ENCODE measurements around the gene GNB1. TPM values are rescaled to one million over a fixed set of nuclear protein-coding genes. Genes with fewer than 3 reads are reported as not detected.
A peak's percentile ranks its signal among the peaks of the same experiment; 100 is the strongest.

Gene GNB1
- total and polyA plus RNA-seq, 9 of the 15 experiments (the other 6 are each of a cell fraction or from before 2014, with no cell fraction given): 34.3 to 388 (median 114) TPM

DNA sequence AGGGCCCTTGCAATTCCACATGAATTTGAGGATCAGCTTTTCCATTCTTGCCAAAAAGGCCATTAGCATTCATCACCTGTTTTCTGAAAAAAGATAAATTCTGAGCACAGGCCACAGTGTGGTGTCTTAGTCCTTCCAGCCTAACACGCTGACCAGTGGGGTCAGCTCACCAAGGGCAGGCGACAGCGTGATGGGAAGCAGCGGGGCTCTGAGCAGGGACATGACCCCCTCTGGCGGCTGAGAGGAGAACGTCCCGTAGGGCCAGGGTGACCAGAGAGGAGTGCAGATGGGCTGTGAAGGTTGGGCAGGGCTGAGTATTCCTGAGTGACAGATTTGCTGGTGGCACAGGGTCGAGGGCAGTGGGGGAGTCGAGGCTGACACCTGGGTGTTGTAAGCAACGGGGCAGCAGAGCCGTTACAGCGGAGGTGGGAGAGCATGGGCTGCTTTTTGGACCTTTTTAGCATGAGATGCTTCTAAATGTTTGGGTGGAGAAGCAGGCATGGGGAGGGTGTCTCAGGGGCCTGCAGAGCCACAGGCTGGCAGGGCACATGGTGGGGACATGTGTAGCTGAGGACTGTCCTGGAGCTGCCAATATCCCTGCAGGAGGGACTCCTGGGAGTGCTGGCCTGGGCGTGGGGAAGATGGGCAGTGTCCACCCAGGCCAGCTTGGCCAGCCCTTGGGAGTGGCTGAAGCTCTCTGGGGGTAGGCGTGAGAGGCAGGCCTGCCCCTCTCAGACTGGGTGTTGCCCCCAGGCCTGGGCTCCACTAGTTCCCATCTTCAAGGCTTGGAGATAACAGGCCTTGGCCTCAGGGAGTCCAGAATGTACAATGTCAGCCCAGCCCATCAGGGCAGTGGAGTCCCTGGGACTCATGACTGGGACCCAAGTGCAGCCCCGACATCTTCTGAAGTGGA, 15.6 kb upstream of the GNB1 start (continued):
- no peak for TF ChIP-seq RBM25 (IDR thresholded peaks at IDR 0.05; ENCODE audit: low read depth, low read length, severe bottlenecking)
- no peak for TF ChIP-seq HMG20B (CRISPR knock-in tag; IDR thresholded peaks at IDR 0.05)
- TF ChIP-seq PHF21A (IDR thresholded peaks at IDR 0.05; ENCODE audit: borderline replicate concordance, low read depth): no peak
- TF ChIP-seq PCBP1 (IDR thresholded peaks at IDR 0.05; ENCODE audit: low read depth, low read length, poor library complexity, severe bottlenecking): no peak
- TF ChIP-seq TARDBP (IDR thresholded peaks at IDR 0.05): no peak; the same call in 1 of the 2 replicates
- no peak for TF ChIP-seq HNRNPL (IDR thresholded peaks at IDR 0.05; ENCODE audit: low read depth, low read length)
- TF ChIP-seq SPI1 (IDR thresholded peaks at IDR 0.05; ENCODE audit: borderline replicate concordance, low read depth, low read length): no peak
- no peak; the same call in 1 of the 2 replicates for TF ChIP-seq ETV5 (CRISPR knock-in tag; IDR thresholded peaks at IDR 0.05; ENCODE audit: low read depth)
- no peak for TF ChIP-seq HDAC6 (IDR thresholded peaks at IDR 0.05; ENCODE audit: low read depth, low read length)
- TF ChIP-seq TCF3 (CRISPR knock-in tag; IDR thresholded peaks at IDR 0.05): no peak
- peak; percentile 68 for TF ChIP-seq KLF16 (IDR thresholded peaks at IDR 0.05)
- TF ChIP-seq EGR1 (conservative IDR thresholded peaks at IDR 0.05): no peak
- TF ChIP-seq, protein P1, sequence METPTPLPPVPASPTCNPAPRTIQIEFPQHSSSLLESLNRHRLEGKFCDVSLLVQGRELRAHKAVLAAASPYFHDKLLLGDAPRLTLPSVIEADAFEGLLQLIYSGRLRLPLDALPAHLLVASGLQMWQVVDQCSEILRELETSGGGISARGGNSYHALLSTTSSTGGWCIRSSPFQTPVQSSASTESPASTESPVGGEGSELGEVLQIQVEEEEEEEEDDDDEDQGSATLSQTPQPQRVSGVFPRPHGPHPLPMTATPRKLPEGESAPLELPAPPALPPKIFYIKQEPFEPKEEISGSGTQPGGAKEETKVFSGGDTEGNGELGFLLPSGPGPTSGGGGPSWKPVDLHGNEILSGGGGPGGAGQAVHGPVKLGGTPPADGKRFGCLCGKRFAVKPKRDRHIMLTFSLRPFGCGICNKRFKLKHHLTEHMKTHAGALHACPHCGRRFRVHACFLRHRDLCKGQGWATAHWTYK (CRISPR knock-in tag; IDR thresholded peaks at IDR 0.05): no peak; the same call in 1 of the 2 replicates
- TF ChIP-seq THRAP3 (IDR thresholded peaks at IDR 0.05; ENCODE audit: borderline replicate concordance): no peak
- no peak for TF ChIP-seq SNRNP70 (optimal IDR thresholded peaks at IDR 0.05; ENCODE audit: low read depth, low read length)
- no peak for TF ChIP-seq TAF9B (IDR thresholded peaks at IDR 0.05; ENCODE audit: partially characterized antibody)
- TF ChIP-seq BDP1 (IDR thresholded peaks at IDR 0.05; ENCODE audit: insufficient read depth, insufficient read length): no peak
- TF ChIP-seq PHB (CRISPR knock-in tag; IDR thresholded peaks at IDR 0.05): 0 out of 2 replicates have a peak, but pooled peaks have one; percentile 40
- TF ChIP-seq BHLHE40 (IDR thresholded peaks at IDR 0.05; ENCODE audit: low read length): peak; percentile 67
- no peak for TF ChIP-seq TBP (optimal IDR thresholded peaks at IDR 0.05; ENCODE audit: low read depth, low read length)
- TF ChIP-seq HDAC3 (IDR thresholded peaks at IDR 0.05; ENCODE audit: borderline replicate concordance, partially characterized antibody): no peak
- TF ChIP-seq, protein P2, sequence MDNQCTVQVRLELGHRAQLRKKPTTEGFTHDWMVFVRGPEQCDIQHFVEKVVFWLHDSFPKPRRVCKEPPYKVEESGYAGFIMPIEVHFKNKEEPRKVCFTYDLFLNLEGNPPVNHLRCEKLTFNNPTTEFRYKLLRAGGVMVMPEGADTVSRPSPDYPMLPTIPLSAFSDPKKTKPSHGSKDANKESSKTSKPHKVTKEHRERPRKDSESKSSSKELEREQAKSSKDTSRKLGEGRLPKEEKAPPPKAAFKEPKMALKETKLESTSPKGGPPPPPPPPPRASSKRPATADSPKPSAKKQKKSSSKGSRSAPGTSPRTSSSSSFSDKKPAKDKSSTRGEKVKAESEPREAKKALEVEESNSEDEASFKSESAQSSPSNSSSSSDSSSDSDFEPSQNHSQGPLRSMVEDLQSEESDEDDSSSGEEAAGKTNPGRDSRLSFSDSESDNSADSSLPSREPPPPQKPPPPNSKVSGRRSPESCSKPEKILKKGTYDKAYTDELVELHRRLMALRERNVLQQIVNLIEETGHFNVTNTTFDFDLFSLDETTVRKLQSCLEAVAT (IDR thresholded peaks at IDR 0.05): peak in 1 of 2 experiments; percentile 29; a peak in 1 of 4 replicates
- no peak for TF ChIP-seq ILF3 (IDR thresholded peaks at IDR 0.05; ENCODE audit: borderline replicate concordance)
- no peak for TF ChIP-seq ETV6 (IDR thresholded peaks at IDR 0.05; ENCODE audit: borderline replicate concordance in 1 of 2, low read depth in 2 of 2, low read length in 1 of 2)
- TF ChIP-seq ETV6 (CRISPR knock-in tag; IDR thresholded peaks at IDR 0.05; ENCODE audit: borderline replicate concordance): no peak
- TF ChIP-seq, protein P3, sequence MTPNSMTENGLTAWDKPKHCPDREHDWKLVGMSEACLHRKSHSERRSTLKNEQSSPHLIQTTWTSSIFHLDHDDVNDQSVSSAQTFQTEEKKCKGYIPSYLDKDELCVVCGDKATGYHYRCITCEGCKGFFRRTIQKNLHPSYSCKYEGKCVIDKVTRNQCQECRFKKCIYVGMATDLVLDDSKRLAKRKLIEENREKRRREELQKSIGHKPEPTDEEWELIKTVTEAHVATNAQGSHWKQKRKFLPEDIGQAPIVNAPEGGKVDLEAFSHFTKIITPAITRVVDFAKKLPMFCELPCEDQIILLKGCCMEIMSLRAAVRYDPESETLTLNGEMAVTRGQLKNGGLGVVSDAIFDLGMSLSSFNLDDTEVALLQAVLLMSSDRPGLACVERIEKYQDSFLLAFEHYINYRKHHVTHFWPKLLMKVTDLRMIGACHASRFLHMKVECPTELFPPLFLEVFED (CRISPR knock-in tag; conservative IDR thresholded peaks at IDR 0.05): no peak
- no peak for TF ChIP-seq ZNF134 (CRISPR knock-in tag; conservative IDR thresholded peaks at IDR 0.05)
